WTC11 (cell line): ENCODE data around the gene HSPG2. TPM values are rescaled to one million over a fixed set of nuclear protein-coding genes. Genes with fewer than 3 reads are reported as not detected.

Experiments
- ATAC-seq: fragments of 200-7000 bp; cut with Tn5 transposase; 2 replicates; pipeline ENCODE4 v1.10.0; 2021; ENCODE audit warnings: mild to moderate bottlenecking, moderate library complexity
- CTCF ChIA-PET: fragments of 300-600 bp; sonication (Branson Sonifier 250); formaldehyde crosslinking; loops from one replicate; lab custom pipeline; 2021; ENCODE audit warnings: antibody characterized with exemption; lab: Charles Lee
- POLR2A ChIA-PET: fragments of 350-600 bp; sonication (Branson Sonifier 250); formaldehyde crosslinking; loops from one replicate; lab custom pipeline; 2021; ENCODE audit warnings: antibody characterized with exemption; lab: Charles Lee
- DNase-seq: peaks from one replicate; pipeline ENCODE4 v3.0.0; 2021; ENCODE audit warnings: low spot score
- H3K27ac Mint-ChIP-seq: 2 replicates; pipeline ENCODE4 v1.8.0; 2021; ENCODE audit warnings: mixed read lengths
- H3K27me3 Mint-ChIP-seq: 2 replicates; pipeline ENCODE4 v1.8.0; 2021; ENCODE audit warnings: low read depth, mild to moderate bottlenecking, moderate library complexity, mixed read lengths
- H3K36me3 Mint-ChIP-seq: 2 replicates; pipeline ENCODE4 v1.8.0; 2021; ENCODE audit warnings: mixed read lengths
- H3K4me1 Mint-ChIP-seq: 2 replicates; pipeline ENCODE4 v1.8.0; 2022; ENCODE audit warnings: mixed read lengths
- H3K4me3 Mint-ChIP-seq: 2 replicates; pipeline ENCODE4 v1.8.0; 2021; ENCODE audit warnings: mild to moderate bottlenecking, moderate library complexity, mixed read lengths
- H3K9me3 Mint-ChIP-seq: 2 replicates; pipeline ENCODE4 v1.8.0; 2021; ENCODE audit warnings: mixed read lengths
- CBFB ChIP-seq: sonication (generic); formaldehyde crosslinking; IDR thresholded peaks from 2 replicates; pipeline ENCODE4 v1.8.1; 2022; ENCODE audit warnings: mild to moderate bottlenecking, low read depth, missing genetic modification reagents
- ESRRA ChIP-seq: sonication (generic); formaldehyde crosslinking; IDR thresholded peaks from 2 replicates; pipeline ENCODE4 v1.8.1; 2022; ENCODE audit warnings: mild to moderate bottlenecking, missing genetic modification reagents, borderline replicate concordance
- FOXP1 ChIP-seq: sonication (generic); formaldehyde crosslinking; IDR thresholded peaks from 2 replicates; pipeline ENCODE4 v1.8.0; 2022; ENCODE audit warnings: missing genetic modification reagents, mild to moderate bottlenecking, moderate library complexity, borderline replicate concordance
- GRHL2 ChIP-seq: fragments of 250-450 bp; sonication (Bioruptor Pico); IDR thresholded peaks from 2 replicates; pipeline ENCODE4 v1.8.0; 2022; ENCODE audit warnings: mild to moderate bottlenecking, moderate library complexity; ENCODE audit not compliant: insufficient replicate concordance, severe bottlenecking
- NFATC4 ChIP-seq: fragments of 250-450 bp; sonication (Bioruptor Pico); IDR thresholded peaks from 2 replicates; pipeline ENCODE4 v1.9.0; 2021; ENCODE audit warnings: mild to moderate bottlenecking
- NFE2L1 ChIP-seq: sonication (generic); formaldehyde crosslinking; IDR thresholded peaks from 2 replicates; pipeline ENCODE4 v1.8.1; 2023; ENCODE audit warnings: missing genetic modification reagents
- RORB ChIP-seq: fragments of 250-450 bp; sonication (Bioruptor Pico); IDR thresholded peaks from 2 replicates; pipeline ENCODE4 v1.9.0; 2021; ENCODE audit warnings: mild to moderate bottlenecking
- ZNF671 ChIP-seq: fragments of 250-450 bp; sonication (Bioruptor Pico); IDR thresholded peaks from 2 replicates; pipeline ENCODE4 v1.8.0; 2021; ENCODE audit warnings: mild to moderate bottlenecking
- total RNA-seq: library from RNA; stranded (reverse); gene quantifications from 3 replicates; pipeline ENCODE4 v1.2.3, GENCODE V29; 2021
- TF ChIP-seq, protein P1 (sequence below): sonication (generic); formaldehyde crosslinking; IDR thresholded peaks from 2 replicates; pipeline ENCODE4 v1.8.0; 2022; ENCODE audit warnings: mild to moderate bottlenecking, missing genetic modification reagents
- TF ChIP-seq, protein P2 (sequence below): sonication (generic); formaldehyde crosslinking; IDR thresholded peaks from 2 replicates; pipeline ENCODE4 v1.8.1; 2022; ENCODE audit warnings: mild to moderate bottlenecking, moderate library complexity, missing genetic modification reagents
- TF ChIP-seq, protein P3 (sequence below): fragments of 250-450 bp; sonication (Bioruptor Pico); conservative IDR thresholded peaks from 2 replicates; pipeline ENCODE4 v1.9.0; 2021; ENCODE audit warnings: mild to moderate bottlenecking
- TF ChIP-seq, protein P4 (sequence below): sonication (generic); formaldehyde crosslinking; IDR thresholded peaks from 2 replicates; pipeline ENCODE4 v1.8.0; 2023; ENCODE audit warnings: mild to moderate bottlenecking, missing genetic modification reagents
- TF ChIP-seq, protein P5 (sequence below): sonication (generic); formaldehyde crosslinking; IDR thresholded peaks from 2 replicates; pipeline ENCODE4 v1.8.0; 2023; ENCODE audit warnings: missing genetic modification reagents, mild to moderate bottlenecking, borderline replicate concordance

HSPG2 gene
- total RNA-seq, 1 experiment from 2014 or later, result 120 TPM

DNA sequence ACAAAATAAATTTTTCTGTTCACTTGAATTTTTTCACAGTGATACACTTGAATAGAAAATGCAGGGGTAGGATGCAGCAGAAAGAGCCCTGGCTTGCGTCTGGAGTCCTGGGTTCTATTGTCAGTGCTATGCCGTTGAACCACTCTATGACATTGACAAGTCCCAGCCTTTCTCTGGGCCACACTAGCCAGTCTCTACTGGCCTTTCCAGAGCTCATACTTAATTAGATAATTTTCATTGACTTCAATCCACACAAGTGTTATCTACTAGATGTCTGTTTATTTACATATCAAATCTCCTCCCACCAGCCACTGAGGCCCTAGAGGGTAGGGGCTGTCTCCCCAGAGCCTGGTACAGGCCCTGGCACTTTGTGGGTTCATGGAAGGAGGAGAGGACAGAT lies 24.2 kb upstream of the HSPG2 start (continued):
- TF ChIP-seq GRHL2 (CRISPR knock-in tag) (no peak), NFE2L1 (no peak), CBFB (CRISPR knock-in tag) (no peak), RORB (CRISPR knock-in tag) (no peak), NFATC4 (CRISPR knock-in tag) (no peak)
- TF ChIP-seq, protein P1, sequence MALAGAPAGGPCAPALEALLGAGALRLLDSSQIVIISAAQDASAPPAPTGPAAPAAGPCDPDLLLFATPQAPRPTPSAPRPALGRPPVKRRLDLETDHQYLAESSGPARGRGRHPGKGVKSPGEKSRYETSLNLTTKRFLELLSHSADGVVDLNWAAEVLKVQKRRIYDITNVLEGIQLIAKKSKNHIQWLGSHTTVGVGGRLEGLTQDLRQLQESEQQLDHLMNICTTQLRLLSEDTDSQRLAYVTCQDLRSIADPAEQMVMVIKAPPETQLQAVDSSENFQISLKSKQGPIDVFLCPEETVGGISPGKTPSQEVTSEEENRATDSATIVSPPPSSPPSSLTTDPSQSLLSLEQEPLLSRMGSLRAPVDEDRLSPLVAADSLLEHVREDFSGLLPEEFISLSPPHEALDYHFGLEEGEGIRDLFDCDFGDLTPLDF, result no peak
- TF ChIP-seq, protein P2, sequence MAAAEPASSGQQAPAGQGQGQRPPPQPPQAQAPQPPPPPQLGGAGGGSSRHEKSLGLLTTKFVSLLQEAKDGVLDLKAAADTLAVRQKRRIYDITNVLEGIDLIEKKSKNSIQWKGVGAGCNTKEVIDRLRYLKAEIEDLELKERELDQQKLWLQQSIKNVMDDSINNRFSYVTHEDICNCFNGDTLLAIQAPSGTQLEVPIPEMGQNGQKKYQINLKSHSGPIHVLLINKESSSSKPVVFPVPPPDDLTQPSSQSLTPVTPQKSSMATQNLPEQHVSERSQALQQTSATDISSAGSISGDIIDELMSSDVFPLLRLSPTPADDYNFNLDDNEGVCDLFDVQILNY (CRISPR knock-in tag), result no peak
- TF ChIP-seq, protein P3, sequence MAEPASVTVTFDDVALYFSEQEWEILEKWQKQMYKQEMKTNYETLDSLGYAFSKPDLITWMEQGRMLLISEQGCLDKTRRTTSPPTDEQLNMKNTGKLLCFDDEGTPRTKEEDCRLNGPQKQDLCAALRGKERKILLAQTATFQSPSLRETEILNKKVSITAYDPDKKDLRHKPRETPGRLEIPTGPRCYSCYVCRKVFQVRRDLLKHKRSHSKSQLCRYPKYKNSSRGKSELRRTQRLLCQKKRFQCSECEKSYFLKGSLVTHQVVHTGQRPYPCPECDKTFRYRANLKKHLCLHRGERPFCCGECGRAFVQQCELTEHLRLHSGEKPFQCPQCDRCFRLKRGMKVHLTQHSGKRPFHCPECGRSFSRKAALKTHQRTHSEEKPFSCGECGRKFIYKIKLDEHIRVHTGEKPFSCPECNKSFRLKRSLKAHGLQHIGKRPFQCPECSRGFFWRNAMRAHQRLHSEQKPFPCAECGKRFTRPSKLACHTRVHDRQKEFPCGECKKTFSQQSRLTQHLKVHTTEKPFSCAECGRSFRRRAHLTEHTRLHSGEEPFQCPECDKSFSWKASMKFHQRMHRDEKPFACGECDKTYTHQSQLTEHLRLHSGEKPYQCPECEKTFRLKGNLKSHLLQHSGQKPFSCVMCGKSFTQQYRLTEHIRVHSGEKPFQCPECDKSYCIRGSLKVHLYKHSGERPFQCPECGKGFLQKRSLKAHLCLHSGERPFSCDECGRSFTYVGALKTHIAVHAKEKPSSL (CRISPR knock-in tag), result no peak
- TF ChIP-seq, protein P4, sequence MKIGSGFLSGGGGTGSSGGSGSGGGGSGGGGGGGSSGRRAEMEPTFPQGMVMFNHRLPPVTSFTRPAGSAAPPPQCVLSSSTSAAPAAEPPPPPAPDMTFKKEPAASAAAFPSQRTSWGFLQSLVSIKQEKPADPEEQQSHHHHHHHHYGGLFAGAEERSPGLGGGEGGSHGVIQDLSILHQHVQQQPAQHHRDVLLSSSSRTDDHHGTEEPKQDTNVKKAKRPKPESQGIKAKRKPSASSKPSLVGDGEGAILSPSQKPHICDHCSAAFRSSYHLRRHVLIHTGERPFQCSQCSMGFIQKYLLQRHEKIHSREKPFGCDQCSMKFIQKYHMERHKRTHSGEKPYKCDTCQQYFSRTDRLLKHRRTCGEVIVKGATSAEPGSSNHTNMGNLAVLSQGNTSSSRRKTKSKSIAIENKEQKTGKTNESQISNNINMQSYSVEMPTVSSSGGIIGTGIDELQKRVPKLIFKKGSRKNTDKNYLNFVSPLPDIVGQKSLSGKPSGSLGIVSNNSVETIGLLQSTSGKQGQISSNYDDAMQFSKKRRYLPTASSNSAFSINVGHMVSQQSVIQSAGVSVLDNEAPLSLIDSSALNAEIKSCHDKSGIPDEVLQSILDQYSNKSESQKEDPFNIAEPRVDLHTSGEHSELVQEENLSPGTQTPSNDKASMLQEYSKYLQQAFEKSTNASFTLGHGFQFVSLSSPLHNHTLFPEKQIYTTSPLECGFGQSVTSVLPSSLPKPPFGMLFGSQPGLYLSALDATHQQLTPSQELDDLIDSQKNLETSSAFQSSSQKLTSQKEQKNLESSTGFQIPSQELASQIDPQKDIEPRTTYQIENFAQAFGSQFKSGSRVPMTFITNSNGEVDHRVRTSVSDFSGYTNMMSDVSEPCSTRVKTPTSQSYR (CRISPR knock-in tag), result no peak

DNA sequence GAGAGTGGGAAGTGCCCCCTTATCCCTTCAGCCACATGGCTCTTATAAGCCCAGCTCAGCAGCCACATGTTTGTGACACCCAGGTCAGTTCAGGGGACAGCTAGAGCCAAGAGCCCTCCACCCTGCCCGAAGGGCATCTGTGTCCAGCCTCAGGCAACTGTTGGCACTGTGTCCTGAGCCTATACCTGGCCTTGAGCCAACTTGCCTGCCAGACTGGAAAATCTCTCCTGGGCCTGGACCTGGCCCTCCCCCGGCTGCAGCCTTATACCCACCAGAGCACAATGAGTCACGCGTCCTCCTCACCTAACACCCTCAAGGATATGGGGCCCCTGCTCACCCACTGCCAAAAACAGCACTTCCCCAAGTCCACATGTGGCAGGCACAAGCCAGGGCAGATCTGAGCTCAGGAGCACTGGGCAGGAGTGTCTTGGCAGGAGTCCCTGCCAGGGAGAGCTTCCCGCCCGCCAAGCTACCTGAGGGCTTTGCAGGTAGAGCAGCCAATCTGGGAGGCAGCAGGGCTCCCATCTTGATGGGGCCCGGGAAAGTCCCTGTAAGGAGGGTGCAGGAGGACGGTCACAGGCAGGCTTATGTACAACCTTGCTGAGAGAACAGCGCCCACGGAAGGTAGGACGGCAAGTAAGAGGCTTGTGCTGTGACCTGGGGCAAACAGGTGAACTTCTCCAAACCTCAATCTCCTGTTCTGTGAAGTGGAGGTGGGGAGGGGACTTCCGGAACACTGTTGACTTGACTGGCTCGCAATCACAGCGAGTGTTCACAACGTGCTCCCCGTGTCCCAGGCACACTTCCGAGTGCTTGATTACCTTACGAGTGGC lies 19.8 kb upstream of the HSPG2 start:
- ChIA-PET POLR2A (interaction anchor here (0.7 kb wide), 1 partner anchor 20 kb away, joined by 3 read pairs; the partner anchor contains the start of gene HSPG2), CTCF (interaction anchor here (0.6 to 0.9 kb wide), 4 partner anchors 11 to 687 kb away, joined by 3 to 5 read pairs (median 3); no protein-coding TSS in a partner anchor)
- TF ChIP-seq ESRRA, result no peak
- TF ChIP-seq FOXP1 (CRISPR knock-in tag), result 0 out of 2 replicates have a peak, but pooled peaks have one; percentile 58
- Mint-ChIP-seq H3K4me3 (no peak overlapping the region), H3K27me3 (no peaks in the 10 kb centered on the region), H3K9me3 (no peaks in the 10 kb centered on the region), H3K36me3 (no peaks in the 10 kb centered on the region), H3K27ac (no peak overlapping the region), H3K4me1 (peaks cover 32% of the 10 kb centered on the region)
- DNase-seq, result no peak
- ATAC-seq, result no peak

DNA sequence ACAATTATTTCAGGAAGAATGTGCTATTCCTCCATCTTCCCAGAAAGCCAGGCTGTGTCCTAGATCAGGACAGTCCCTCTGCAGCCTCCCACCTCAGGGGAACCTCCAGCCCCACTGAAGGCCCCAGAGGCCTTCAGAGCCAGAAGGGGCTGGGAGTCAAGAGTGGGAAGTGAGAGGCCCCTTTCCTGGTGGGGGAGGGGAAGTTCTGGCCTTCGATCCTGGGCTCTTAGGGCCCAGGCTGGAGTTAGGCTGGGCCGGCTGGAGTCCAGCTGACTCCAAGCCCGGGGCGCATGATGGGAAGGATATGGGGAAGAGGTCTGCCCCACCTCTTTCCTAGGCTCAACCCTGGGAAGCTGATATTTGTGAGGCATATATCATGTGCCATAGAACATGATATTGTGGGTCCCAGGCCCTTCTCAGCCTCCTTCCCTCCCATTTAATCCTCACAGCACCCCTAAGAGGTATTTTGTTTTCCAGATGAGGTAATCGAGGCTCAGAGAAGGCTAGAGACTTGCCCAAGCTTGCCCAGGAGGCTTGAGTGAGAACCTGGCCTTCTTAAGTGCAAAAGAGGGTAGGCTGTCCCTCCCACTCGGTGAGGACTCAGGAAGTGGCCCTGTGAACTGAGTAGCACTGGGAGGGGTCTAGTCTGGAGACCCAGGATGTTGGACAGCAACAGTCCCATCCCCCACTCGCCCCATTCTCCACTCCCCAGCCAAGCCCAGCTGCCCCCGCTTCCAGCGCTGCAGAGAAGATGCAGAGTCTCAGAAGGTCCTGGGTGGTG lies 18.6 kb upstream of the HSPG2 start:
- Mint-ChIP-seq H3K9me3 (no peaks in the 10 kb centered on the region), H3K4me1 (peaks cover 32% of the 10 kb centered on the region), H3K4me3 (no peak overlapping the region), H3K36me3 (no peaks in the 10 kb centered on the region), H3K27ac (no peak overlapping the region), H3K27me3 (no peaks in the 10 kb centered on the region)
- POLR2A ChIA-PET, result interaction anchor here (0.7 to 1.3 kb wide), 2 partner anchors 11 to 19 kb away, joined by 3 read pairs; partner anchors contain the start of gene HSPG2
- ATAC-seq, result peak; percentile 64
- CTCF ChIA-PET, result interaction anchor here (0.6 kb wide), 2 partner anchors 10 to 102 kb away, joined by 3 to 5 read pairs; no protein-coding TSS in a partner anchor
- DNase-seq, result no peak
- no peak for TF ChIP-seq ZNF671 (CRISPR knock-in tag)
- TF ChIP-seq, protein P5, sequence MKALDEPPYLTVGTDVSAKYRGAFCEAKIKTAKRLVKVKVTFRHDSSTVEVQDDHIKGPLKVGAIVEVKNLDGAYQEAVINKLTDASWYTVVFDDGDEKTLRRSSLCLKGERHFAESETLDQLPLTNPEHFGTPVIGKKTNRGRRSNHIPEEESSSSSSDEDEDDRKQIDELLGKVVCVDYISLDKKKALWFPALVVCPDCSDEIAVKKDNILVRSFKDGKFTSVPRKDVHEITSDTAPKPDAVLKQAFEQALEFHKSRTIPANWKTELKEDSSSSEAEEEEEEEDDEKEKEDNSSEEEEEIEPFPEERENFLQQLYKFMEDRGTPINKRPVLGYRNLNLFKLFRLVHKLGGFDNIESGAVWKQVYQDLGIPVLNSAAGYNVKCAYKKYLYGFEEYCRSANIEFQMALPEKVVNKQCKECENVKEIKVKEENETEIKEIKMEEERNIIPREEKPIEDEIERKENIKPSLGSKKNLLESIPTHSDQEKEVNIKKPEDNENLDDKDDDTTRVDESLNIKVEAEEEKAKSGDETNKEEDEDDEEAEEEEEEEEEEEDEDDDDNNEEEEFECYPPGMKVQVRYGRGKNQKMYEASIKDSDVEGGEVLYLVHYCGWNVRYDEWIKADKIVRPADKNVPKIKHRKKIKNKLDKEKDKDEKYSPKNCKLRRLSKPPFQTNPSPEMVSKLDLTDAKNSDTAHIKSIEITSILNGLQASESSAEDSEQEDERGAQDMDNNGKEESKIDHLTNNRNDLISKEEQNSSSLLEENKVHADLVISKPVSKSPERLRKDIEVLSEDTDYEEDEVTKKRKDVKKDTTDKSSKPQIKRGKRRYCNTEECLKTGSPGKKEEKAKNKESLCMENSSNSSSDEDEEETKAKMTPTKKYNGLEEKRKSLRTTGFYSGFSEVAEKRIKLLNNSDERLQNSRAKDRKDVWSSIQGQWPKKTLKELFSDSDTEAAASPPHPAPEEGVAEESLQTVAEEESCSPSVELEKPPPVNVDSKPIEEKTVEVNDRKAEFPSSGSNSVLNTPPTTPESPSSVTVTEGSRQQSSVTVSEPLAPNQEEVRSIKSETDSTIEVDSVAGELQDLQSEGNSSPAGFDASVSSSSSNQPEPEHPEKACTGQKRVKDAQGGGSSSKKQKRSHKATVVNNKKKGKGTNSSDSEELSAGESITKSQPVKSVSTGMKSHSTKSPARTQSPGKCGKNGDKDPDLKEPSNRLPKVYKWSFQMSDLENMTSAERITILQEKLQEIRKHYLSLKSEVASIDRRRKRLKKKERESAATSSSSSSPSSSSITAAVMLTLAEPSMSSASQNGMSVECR (CRISPR knock-in tag), result no peak
